H1 (cell line): ENCODE results near the gene WHAMM. TPM values are rescaled to one million over a fixed set of nuclear protein-coding genes. Genes with fewer than 3 reads are reported as not detected.

Experiments
- HDAC6 ChIP-seq: IDR thresholded peaks from one replicate; pipeline ENCODE4 v1.7.1; 2012; ENCODE audit warnings: low read depth, mild to moderate bottlenecking, inconsistent platforms, low read length, moderate library complexity
- KDM5A ChIP-seq: fragments of 200-600 bp; IDR thresholded peaks from 2 replicates; pipeline ENCODE4 v1.7.1; 2012; ENCODE audit warnings: mild to moderate bottlenecking, low read length, inconsistent platforms, mixed read lengths
- POU5F1 ChIP-seq: IDR thresholded peaks from 2 replicates; pipeline ENCODE4 v1.6.1; 2011; ENCODE audit warnings: low read depth, mild to moderate bottlenecking, low read length, moderate library complexity
- TCF12 ChIP-seq: IDR thresholded peaks from 2 replicates; pipeline ENCODE4 v1.6.1; 2011; ENCODE audit warnings: low read depth, mild to moderate bottlenecking, low read length
- ZNF274 ChIP-seq: IDR thresholded peaks from 2 replicates; pipeline ENCODE4 v1.7.0; 2012; ENCODE audit warnings: low read length, borderline replicate concordance; ENCODE audit errors: extremely low read depth
- polyA plus RNA-seq, 7 experiments: library from polyadenylated mRNA; depleted of rRNA in 3 of 7; stranded (reverse) in 5 of 7; unstranded in 2 of 7; fragments of >200 nt in 5 of 7; fragments of 200-250 nt in 2 of 7; gene quantifications; 1 replicate in 5 of 7; 2 replicates in 1 of 7; 4 replicates in 1 of 7; pipeline versions ENCODE4 v1.2.1 to v1.2.3, GENCODE V29; 2011 to 2013; ENCODE audit warnings: missing spikeins in 2 of 7, mixed read lengths in 2 of 7
- total RNA-seq: library from RNA; stranded (reverse); fragmentation: NEBNext Ultra II Directional; extraction: Animal tissue kit (Norgen Biotek cat#: 25700); gene quantifications from 2 replicates; pipeline ENCODE4 v1.2.1, GENCODE V29; 2021

Gene WHAMM
- total and polyA plus RNA-seq, 2 of the 8 experiments (the other 6 are each of a cell fraction or from before 2014, with no cell fraction given), result 1.1 to 3.3 TPM

GRCh38 chr15:82878325-82878724 lies 68.9 kb downstream of the WHAMM start (continued):
- TF ChIP-seq ZNF274 (no peak), POU5F1 (no peak), HDAC6 (no peak), TCF12 (no peak), KDM5A (no peak)
